Cardiac fibroblast (primary cell): ENCODE measurements around the gene FXYD5.

Experiments
- DNase-seq, 2 donors: peaks; one replicate each; pipeline versions ENCODE4 v3.0.0 to v3.0.0-alpha.2; 2010; ENCODE audit warnings: low read depth in 2 of 2
- H3K4me3 ChIP-seq, 2 donors: replicated peaks in 1 of 2; 1 replicate in 1 of 2; 2 replicates in 1 of 2; pipeline ENCODE4 v1.5.1; 2011; ENCODE audit warnings: low read depth in 2 of 2, low read length in 2 of 2, mild to moderate bottlenecking in 2 of 2, moderate library complexity in 1 of 2
- CTCF ChIP-seq: IDR thresholded peaks from one replicate; pipeline ENCODE4 v1.5.1; 2011; ENCODE audit warnings: low read depth, mild to moderate bottlenecking, low read length, inconsistent platforms

FXYD5 gene

GRCh38 chr19:35116072-35116801, 38.3 kb upstream of the FXYD5 start:
- no peak for DNase-seq
- H3K4me3 ChIP-seq, result no peak overlapping the region
- TF ChIP-seq CTCF, result no peak

- DNase-seq, result no peak
- no peak overlapping the region for H3K4me3 ChIP-seq
- TF ChIP-seq CTCF, result no peak
Observed at GRCh38 chr19:35117116-35117515, 37.4 kb upstream of the FXYD5 start.

GRCh38 chr19:35117799-35118198, 36.7 kb upstream of the FXYD5 start:
- TF ChIP-seq CTCF, result no peak

GRCh38 chr19:35118268-35119020, 36.1 kb upstream of the FXYD5 start:
- DNase-seq, result no peak
- no peak overlapping the region for H3K4me3 ChIP-seq
- TF ChIP-seq CTCF, result no peak

More at GRCh38 chr19:35117799-35118198, 36.7 kb upstream of the FXYD5 start:
- no peak overlapping the region for H3K4me3 ChIP-seq
- DNase-seq, result no peak

GRCh38 chr19:35119091-35119490, 35.4 kb upstream of the FXYD5 start:
- H3K4me3 ChIP-seq, result no peak overlapping the region
- no peak for DNase-seq
- no peak for TF ChIP-seq CTCF

GRCh38 chr19:35119578-35120155, 34.9 kb upstream of the FXYD5 start:
- DNase-seq, result no peak
- TF ChIP-seq CTCF, result no peak
- no peak overlapping the region for H3K4me3 ChIP-seq
